Endothelial cell of umbilical vein (primary cell): Measurements from ENCODE around the gene CCBE1. TPM values are rescaled to one million over a fixed set of nuclear protein-coding genes. Genes with fewer than 3 reads are reported as not detected.

Experiments
- BruUV-seq: library from RNA; stranded (reverse); fragments of 400-500 nt; replicated peaks from 2 replicates; lab custom pipeline; 2021; lab: Mats Ljungman, UMichigan
- CTCF ChIA-PET: fragments of 300-600, 350-600 bp; sonication (Branson Sonifier 250); formaldehyde crosslinking; loops from one replicate; lab custom pipeline; 2021; ENCODE audit warnings: antibody characterized with exemption, inconsistent platforms; lab: Charles Lee
- POLR2A ChIA-PET: fragments of 300-600, 350-600 bp; sonication (Branson Sonifier 250); formaldehyde crosslinking; loops from one replicate; lab custom pipeline; 2021; ENCODE audit warnings: antibody characterized with exemption, inconsistent platforms; lab: Charles Lee
- DNase-seq: peaks from one replicate; pipeline ENCODE4 v3.0.0-alpha.2; 2011; ENCODE audit warnings: low read depth, low spot score
- FAIRE-seq: peaks from 2 replicates; lab custom pipeline; 2011; peaks lifted over from hg19 to GRCh38; lab: Jason Lieb, UNC
- H2AFZ ChIP-seq: 2 replicates; pipeline ENCODE4 v1.6.0; 2012; ENCODE audit warnings: low read depth, low read length, control low read depth, inconsistent platforms
- H3K27ac ChIP-seq: 2 replicates; pipeline ENCODE4 v1.5.1; 2011; ENCODE audit warnings: low read depth, mild to moderate bottlenecking, control low read depth, low read length, moderate library complexity; ENCODE audit not compliant: insufficient read depth
- H3K27me3 ChIP-seq, 2 experiments: 2 replicates each; pipeline versions ENCODE4 v1.6.0 to v1.6.1; 2011; ENCODE audit warnings: low read length in 2 of 2, mixed read lengths in 1 of 2; ENCODE audit not compliant: control insufficient read depth in 2 of 2, insufficient read depth in 2 of 2
- H3K36me3 ChIP-seq, 2 experiments: 2 replicates in 1 of 2; 3 replicates in 1 of 2; pipeline ENCODE4 v1.5.1; 2011; ENCODE audit warnings: low read length in 2 of 2, mild to moderate bottlenecking in 1 of 2, moderate library complexity in 1 of 2; ENCODE audit not compliant: control insufficient read depth in 2 of 2, insufficient read depth in 2 of 2; ENCODE audit errors: extremely low read depth in 1 of 2
- H3K4me1 ChIP-seq: 3 replicates; pipeline ENCODE4 v1.5.1; 2011; ENCODE audit warnings: mild to moderate bottlenecking, low read length; ENCODE audit not compliant: control insufficient read depth, insufficient read depth; ENCODE audit errors: extremely low read depth
- H3K4me2 ChIP-seq: 2 replicates; pipeline ENCODE4 v1.6.1; 2011; ENCODE audit warnings: low read length, control low read depth, mixed read lengths; ENCODE audit not compliant: insufficient read depth
- H3K4me3 ChIP-seq, 3 experiments: fragments of 200-600 bp in 1 of 3; sonication (generic), shearing (Covaris generic) in 1 of 3; replicated peaks in 1 of 3; 2 replicates each; pipeline ENCODE4 v1.5.1; 2011 to 2016; ENCODE audit warnings: control low read depth in 3 of 3, low read length in 3 of 3, mild to moderate bottlenecking in 2 of 3, inconsistent platforms in 1 of 3, low read depth in 1 of 3, moderate library complexity in 1 of 3; ENCODE audit not compliant: insufficient read depth in 1 of 3
- H3K79me2 ChIP-seq: 2 replicates; pipeline ENCODE4 v1.6.0; 2012; ENCODE audit warnings: low read length, inconsistent platforms; ENCODE audit not compliant: control insufficient read depth, insufficient read depth
- H3K9ac ChIP-seq: replicated peaks from 2 replicates; pipeline ENCODE3; 2011; ENCODE audit warnings: low read length, control low read depth; ENCODE audit not compliant: insufficient read depth; ENCODE audit errors: extremely low read depth
- H3K9me1 ChIP-seq: replicated peaks from 3 replicates; pipeline ENCODE4 v1.6.0; 2011; ENCODE audit warnings: mild to moderate bottlenecking, low read length; ENCODE audit not compliant: control insufficient read depth, insufficient read depth; ENCODE audit errors: extremely low read depth
- H3K9me3 ChIP-seq: replicated peaks from 2 replicates; pipeline ENCODE4 v1.5.1; 2012; ENCODE audit warnings: low read length, inconsistent platforms; ENCODE audit not compliant: control insufficient read depth, insufficient read depth
- H4K20me1 ChIP-seq: replicated peaks from 2 replicates; pipeline ENCODE3; 2011; ENCODE audit warnings: mild to moderate bottlenecking, low read length; ENCODE audit not compliant: control insufficient read depth, insufficient read depth; ENCODE audit errors: extremely low read depth
- CTCF ChIP-seq, 2 donors: IDR thresholded peaks; 1 replicate in 1 of 2; 2 replicates in 1 of 2; pipeline ENCODE4 v1.5.1; 2011; ENCODE audit warnings: low read length in 2 of 2, mild to moderate bottlenecking in 2 of 2, moderate library complexity in 2 of 2, control low read depth in 1 of 2, inconsistent platforms in 1 of 2, low read depth in 1 of 2; ENCODE audit not compliant: insufficient read depth in 1 of 2; ENCODE audit errors: extremely low read depth in 1 of 2
- FOS ChIP-seq: IDR thresholded peaks from 2 replicates; pipeline ENCODE4 v1.6.1; 2011; ENCODE audit warnings: mild to moderate bottlenecking, low read length, moderate library complexity, borderline replicate concordance; ENCODE audit not compliant: insufficient read depth
- dilution Hi-C: fragments of 300-500 bp; cut with MboI; formaldehyde crosslinking; loops from one replicate; pipeline ENCODE4 v1.15.0; 2019; ENCODE audit warnings: low sequenced_read_pairs; ENCODE audit not compliant: extremely low pct_ligation_motif_present
- intact Hi-C: fragments of 100-400 bp; cut with micrococcal nuclease; formaldehyde crosslinking; loops from one replicate; pipeline ENCODE4 v1.10.0; 2022
- polyA plus RNA-seq, 4 experiments: library from polyadenylated mRNA; depleted of rRNA in 3 of 4; stranded (reverse) in 3 of 4; unstranded in 1 of 4; fragments of >200 nt; gene quantifications; 2 replicates each; pipeline versions ENCODE4 v1.2.1 to v1.2.3, GENCODE V29; 2011 to 2012; ENCODE audit warnings: missing spikeins in 1 of 4
- total RNA-seq: library from RNA; stranded (reverse); gene quantifications from 2 replicates; pipeline ENCODE4 v1.2.3, GENCODE V29; 2021

CCBE1 gene
- total and polyA plus RNA-seq, 2 donors (not counting 3 experiments of a cell fraction or from before 2014, with no cell fraction given): 0.04 TPM; not detected in 1

GRCh38 chr18:59512025-59512755, 185.0 kb downstream of the CCBE1 start:
- Histone ChIP-seq H3K36me3 (no peaks in the 10 kb centered on the region), H3K4me3 (no peak overlapping the region), H3K9me3 (no peaks in the 10 kb centered on the region), H4K20me1 (no peaks in the 10 kb centered on the region), H3K79me2 (no peaks in the 10 kb centered on the region), H2AFZ (no peak overlapping the region), H3K4me2 (no peak overlapping the region), H3K27ac (no peak overlapping the region), H3K27me3 (no peaks in the 10 kb centered on the region), H3K9me1 (no peaks in the 10 kb centered on the region), H3K4me1 (peaks cover 4% of the 10 kb centered on the region), H3K9ac (no peak overlapping the region)
- no peak for DNase-seq
- FAIRE-seq: no peak
- ChIA-PET CTCF (no interaction called here), POLR2A (no interaction called here)
- dilution Hi-C loops: no loop called here
- BruUV-seq: no TSS peak
- no peak for TF ChIP-seq FOS
- TF ChIP-seq CTCF (IDR thresholded peaks at IDR 0.05; ENCODE audit: extremely low read depth in 1 of 2, insufficient read depth in 1 of 2, low read depth in 1 of 2, low read length in 2 of 2): no peak
- intact Hi-C loops: no loop called here
